Measurements from ENCODE around the gene CST8. TPM values are rescaled to one million over a fixed set of nuclear protein-coding genes. Genes with fewer than 3 reads are reported as not detected.

The CST8 gene
- polyA plus RNA-seq, 1 donor (not counting 4 experiments of a cell fraction or from before 2014, with no cell fraction given), result not detected

GRCh38 chr20:23503649-23504048 is 12.7 kb downstream of the CST8 start:
- Histone ChIP-seq H3K79me2 (ENCODE audit: control insufficient read depth, insufficient read depth, low read length) (no peaks in the 10 kb centered on the region), H3K9me3 (ENCODE audit: control insufficient read depth, low read depth, low read length) (no peaks in the 10 kb centered on the region), H3K4me3 (ENCODE audit: control insufficient read depth in 2 of 3, extremely low read depth in 1 of 3, insufficient read depth in 2 of 3, low read depth in 1 of 3, low read length in 3 of 3) (no peak overlapping the region), H3K4me1 (ENCODE audit: control insufficient read depth, extremely low read depth, insufficient read depth, low read length) (peaks cover 11% of the 10 kb centered on the region), H4K20me1 (ENCODE audit: control insufficient read depth, extremely low read depth, insufficient read depth, low read length) (no peaks in the 10 kb centered on the region), H3K9me1 (ENCODE audit: control insufficient read depth, extremely low read depth, insufficient read depth, low read length) (no peaks in the 10 kb centered on the region), H3K27me3 (ENCODE audit: control insufficient read depth, extremely low read depth, insufficient read depth, low read length) (no peaks in the 10 kb centered on the region), H2AFZ (ENCODE audit: control insufficient read depth, low read length) (peak overlapping the region; percentile 51), H3K4me2 (ENCODE audit: control insufficient read depth, extremely low read depth, insufficient read depth, low read depth, low read length) (peak overlapping the region; percentile 29), H3K9ac (ENCODE audit: control insufficient read depth, extremely low read depth, insufficient read depth, low read length) (no peak overlapping the region), H3K36me3 (ENCODE audit: control insufficient read depth in 2 of 2, extremely low read depth in 1 of 2, insufficient read depth in 2 of 2, low read length in 2 of 2) (no peaks in the 10 kb centered on the region), H3K27ac (ENCODE audit: control insufficient read depth, insufficient read depth, low read length) (no peak overlapping the region)
- FAIRE-seq (no peak), DNase-seq (ENCODE audit: low read depth, low spot score) (no peak)
- no peak for TF ChIP-seq CTCF (optimal IDR thresholded peaks at IDR 0.05 in 1 of 3, IDR thresholded peaks at IDR 0.05 in 1 of 3, conservative IDR thresholded peaks at IDR 0.05 in 1 of 3; ENCODE audit: extremely low read depth in 1 of 3, insufficient read depth in 2 of 3, low read length in 3 of 3)
- no peak for TF ChIP-seq EZH2 (IDR thresholded peaks at IDR 0.05; ENCODE audit: low read length)
- dilution Hi-C loops (cut with MboI; ENCODE audit: extremely low pct_ligation_motif_present, low sequenced_read_pairs), result no loop called here

GRCh38 chr20:23507346-23507745 is 16.4 kb downstream of the CST8 start:
- Histone ChIP-seq H3K27me3 (ENCODE audit: control insufficient read depth, extremely low read depth, insufficient read depth, low read length) (no peaks in the 10 kb centered on the region), H3K9me3 (ENCODE audit: control insufficient read depth, low read depth, low read length) (no peaks in the 10 kb centered on the region), H3K79me2 (ENCODE audit: control insufficient read depth, insufficient read depth, low read length) (no peaks in the 10 kb centered on the region), H3K4me2 (ENCODE audit: control insufficient read depth, extremely low read depth, insufficient read depth, low read depth, low read length) (no peak overlapping the region), H3K4me3 (ENCODE audit: control insufficient read depth in 2 of 3, extremely low read depth in 1 of 3, insufficient read depth in 2 of 3, low read depth in 1 of 3, low read length in 3 of 3) (no peak overlapping the region), H3K9me1 (ENCODE audit: control insufficient read depth, extremely low read depth, insufficient read depth, low read length) (no peaks in the 10 kb centered on the region), H3K36me3 (ENCODE audit: control insufficient read depth in 2 of 2, extremely low read depth in 1 of 2, insufficient read depth in 2 of 2, low read length in 2 of 2) (no peaks in the 10 kb centered on the region), H2AFZ (ENCODE audit: control insufficient read depth, low read length) (no peak overlapping the region), H4K20me1 (ENCODE audit: control insufficient read depth, extremely low read depth, insufficient read depth, low read length) (no peaks in the 10 kb centered on the region), H3K27ac (ENCODE audit: control insufficient read depth, insufficient read depth, low read length) (no peak overlapping the region), H3K4me1 (ENCODE audit: control insufficient read depth, extremely low read depth, insufficient read depth, low read length) (peaks cover 7% of the 10 kb centered on the region), H3K9ac (ENCODE audit: control insufficient read depth, extremely low read depth, insufficient read depth, low read length) (no peak overlapping the region)
- dilution Hi-C loops (cut with MboI; ENCODE audit: extremely low pct_ligation_motif_present, low sequenced_read_pairs), result no loop called here
- DNase-seq (ENCODE audit: low read depth, low spot score) (no peak), FAIRE-seq (no peak)
- TF ChIP-seq CTCF (optimal IDR thresholded peaks at IDR 0.05 in 1 of 3, IDR thresholded peaks at IDR 0.05 in 1 of 3, conservative IDR thresholded peaks at IDR 0.05 in 1 of 3; ENCODE audit: extremely low read depth in 1 of 3, insufficient read depth in 2 of 3, low read length in 3 of 3) (no peak), EZH2 (IDR thresholded peaks at IDR 0.05; ENCODE audit: low read length) (no peak)

Data from keratinocyte (primary cell).